ENCODE results near the gene NNT. TPM values are rescaled to one million over a fixed set of nuclear protein-coding genes. Genes with fewer than 3 reads are reported as not detected.
A peak's percentile ranks its signal among the peaks of the same experiment; 100 is the strongest.

The NNT gene
- total and polyA plus RNA-seq, 2 of the 13 experiments (the other 11 are each of a cell fraction or from before 2014, with no cell fraction given): 21.1 to 58.0 TPM

DNA sequence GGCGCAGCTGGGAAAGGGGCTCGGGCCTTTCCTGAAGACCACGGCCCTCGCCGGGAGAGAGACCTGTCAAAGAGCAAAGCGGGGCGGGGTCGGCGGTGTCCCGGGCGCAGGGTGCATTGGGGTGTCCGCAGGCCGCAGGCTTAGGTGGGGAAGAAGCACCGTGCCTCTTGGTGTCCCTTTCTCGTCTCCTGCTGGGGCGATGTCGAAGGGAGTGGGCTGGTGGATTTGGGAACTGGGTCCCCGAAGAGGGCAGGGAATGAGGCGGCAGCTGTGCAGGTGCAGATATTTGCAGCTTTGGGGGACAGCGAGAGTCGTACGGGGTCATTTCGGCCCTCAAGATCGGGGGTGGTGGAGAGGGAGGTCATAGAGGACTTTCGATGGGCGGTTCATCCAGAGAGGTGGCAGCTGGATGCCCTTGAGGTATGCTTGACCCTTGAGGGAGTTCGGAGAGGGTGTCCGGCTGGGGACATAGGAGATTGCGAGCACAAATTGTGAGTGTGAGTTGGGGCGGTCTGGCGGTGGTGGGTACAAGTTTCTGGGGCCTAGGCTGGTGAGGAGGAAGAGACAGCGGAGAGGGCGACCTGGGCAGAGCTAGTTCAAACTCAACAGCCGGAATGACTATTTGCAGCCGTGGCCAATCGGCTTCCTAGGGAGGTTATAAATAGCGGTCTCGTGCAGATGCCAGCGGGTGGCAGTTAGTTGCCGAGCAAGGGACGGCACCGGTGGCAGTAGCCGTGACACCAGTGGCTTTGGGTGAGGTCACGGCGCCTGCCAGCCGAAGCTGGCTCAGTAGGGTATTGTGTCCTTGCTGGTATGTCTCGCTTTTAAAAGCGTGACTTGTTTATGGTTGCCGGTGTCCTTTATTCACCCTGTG is 601 bp downstream of the NNT start:
- Histone ChIP-seq H3K27ac (ENCODE audit: extremely low read length, insufficient read depth, low read length) (peak overlapping the region; percentile 84), H3K9me3 (ENCODE audit: low read length) (no peaks in the 10 kb centered on the region), H4K20me1 (ENCODE audit: insufficient read depth, low read length) (no peaks in the 10 kb centered on the region), H3K9ac (ENCODE audit: insufficient read depth, low read depth, low read length) (peak overlapping the region; percentile 78), H3K4me3 (replicated peaks in 1 of 3; ENCODE audit: insufficient read depth in 1 of 3, low read depth in 2 of 3, low read length in 3 of 3) (peak overlapping the region; percentile 61 to 89 (median 80)), H3K79me2 (ENCODE audit: insufficient read depth, low read length) (peaks cover 30% of the 10 kb centered on the region), H3K4me1 (ENCODE audit: insufficient read depth, low read length) (peaks cover 54% of the 10 kb centered on the region), H3K27me3 (ENCODE audit: control insufficient read depth in 1 of 2, insufficient read depth in 2 of 2, low read length in 2 of 2) (no peaks in the 10 kb centered on the region; a peak in 1 of 5 replicates), H2AFZ (ENCODE audit: low read length) (peak overlapping the region; percentile 69), H3K36me3 (replicated peaks in 1 of 2; ENCODE audit: control insufficient read depth in 1 of 2, insufficient read depth in 2 of 2, low read length in 2 of 2) (no peaks in the 10 kb centered on the region), H3K4me2 (ENCODE audit: low read depth, low read length) (peak overlapping the region; percentile 97)
- 57% methylated on average over 27 of the region's 49 CpGs for WGBS (ENCODE audit: low lambda C conversion rate)
- intact Hi-C loops (cut with micrococcal nuclease; ENCODE audit: unreplicated experiment): no loop called here
- POLR2A ChIA-PET: interaction anchor here (1.0 to 1.7 kb wide), 6 partner anchors 14 to 482 kb away, joined by 3 to 8 read pairs (median 3); partner anchors contain the start of genes TMEM267 and ZNF131
- no peak for FAIRE-seq
- DNase-seq (ENCODE audit: low spot score): peak; percentile 31
- CTCF ChIA-PET (ENCODE audit: low intra/inter-chr PET ratio, low total read pairs): no interaction called here
- peak; percentile 35 for ATAC-seq
- in situ Hi-C loops (cut with HindIII; ENCODE audit: extremely low pct_ligation_motif_present, low pct_unique_long_range_greater_than_20kb): no loop called here
- BruUV-seq (replicated peaks): no TSS peak
- TF ChIP-seq CAMTA2 (CRISPR knock-in tag; IDR thresholded peaks at IDR 0.05; ENCODE audit: borderline replicate concordance): no peak
- no peak for TF ChIP-seq NR3C1 (CRISPR knock-in tag; IDR thresholded peaks at IDR 0.05)
- TF ChIP-seq HOXA7 (CRISPR knock-in tag; IDR thresholded peaks at IDR 0.05): no peak
- TF ChIP-seq AKAP8 (CRISPR knock-in tag; IDR thresholded peaks at IDR 0.05): no peak
- TF ChIP-seq, protein P1, sequence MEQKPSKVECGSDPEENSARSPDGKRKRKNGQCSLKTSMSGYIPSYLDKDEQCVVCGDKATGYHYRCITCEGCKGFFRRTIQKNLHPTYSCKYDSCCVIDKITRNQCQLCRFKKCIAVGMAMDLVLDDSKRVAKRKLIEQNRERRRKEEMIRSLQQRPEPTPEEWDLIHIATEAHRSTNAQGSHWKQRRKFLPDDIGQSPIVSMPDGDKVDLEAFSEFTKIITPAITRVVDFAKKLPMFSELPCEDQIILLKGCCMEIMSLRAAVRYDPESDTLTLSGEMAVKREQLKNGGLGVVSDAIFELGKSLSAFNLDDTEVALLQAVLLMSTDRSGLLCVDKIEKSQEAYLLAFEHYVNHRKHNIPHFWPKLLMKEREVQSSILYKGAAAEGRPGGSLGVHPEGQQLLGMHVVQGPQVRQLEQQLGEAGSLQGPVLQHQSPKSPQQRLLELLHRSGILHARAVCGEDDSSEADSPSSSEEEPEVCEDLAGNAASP (CRISPR knock-in tag; IDR thresholded peaks at IDR 0.05; ENCODE audit: borderline replicate concordance): no peak
- no peak for TF ChIP-seq GATA4 (IDR thresholded peaks at IDR 0.05; ENCODE audit: borderline replicate concordance, low read depth)
- TF ChIP-seq CBX2 (IDR thresholded peaks at IDR 0.05; ENCODE audit: low read depth, low read length): no peak
- no peak for TF ChIP-seq CBX2 (CRISPR knock-in tag; IDR thresholded peaks at IDR 0.05; ENCODE audit: low read depth)
- no peak for TF ChIP-seq JUND (CRISPR knock-in tag; IDR thresholded peaks at IDR 0.05)
- TF ChIP-seq MYC (CRISPR knock-in tag; IDR thresholded peaks at IDR 0.05; ENCODE audit: borderline replicate concordance): no peak
- TF ChIP-seq ATF4 (CRISPR knock-in tag; IDR thresholded peaks at IDR 0.05): no peak
- TF ChIP-seq SIN3A (IDR thresholded peaks at IDR 0.05; ENCODE audit: borderline replicate concordance, low read depth, low read length): no peak; the same call in 1 of the 2 replicates
- TF ChIP-seq ZNF549 (CRISPR knock-in tag; IDR thresholded peaks at IDR 0.05): no peak
- no peak; the same call in 1 of the 2 replicates for TF ChIP-seq PPARG (CRISPR knock-in tag; conservative IDR thresholded peaks at IDR 0.05)
- TF ChIP-seq ZSCAN22 (CRISPR knock-in tag; IDR thresholded peaks at IDR 0.05): no peak
- TF ChIP-seq NFKB2 (CRISPR knock-in tag; IDR thresholded peaks at IDR 0.05; ENCODE audit: borderline replicate concordance): no peak
- TF ChIP-seq YY1 (IDR thresholded peaks at IDR 0.05; ENCODE audit: insufficient read depth, insufficient replicate concordance, low read depth, low read length): no peak
- no peak for TF ChIP-seq HMG20B (CRISPR knock-in tag; conservative IDR thresholded peaks at IDR 0.05)
- TF ChIP-seq SNAPC2 (CRISPR knock-in tag; IDR thresholded peaks at IDR 0.05): no peak
- TF ChIP-seq ERF (CRISPR knock-in tag; IDR thresholded peaks at IDR 0.05): 0 out of 2 replicates have a peak, but pooled peaks have one; percentile 3
- TF ChIP-seq, protein P2, sequence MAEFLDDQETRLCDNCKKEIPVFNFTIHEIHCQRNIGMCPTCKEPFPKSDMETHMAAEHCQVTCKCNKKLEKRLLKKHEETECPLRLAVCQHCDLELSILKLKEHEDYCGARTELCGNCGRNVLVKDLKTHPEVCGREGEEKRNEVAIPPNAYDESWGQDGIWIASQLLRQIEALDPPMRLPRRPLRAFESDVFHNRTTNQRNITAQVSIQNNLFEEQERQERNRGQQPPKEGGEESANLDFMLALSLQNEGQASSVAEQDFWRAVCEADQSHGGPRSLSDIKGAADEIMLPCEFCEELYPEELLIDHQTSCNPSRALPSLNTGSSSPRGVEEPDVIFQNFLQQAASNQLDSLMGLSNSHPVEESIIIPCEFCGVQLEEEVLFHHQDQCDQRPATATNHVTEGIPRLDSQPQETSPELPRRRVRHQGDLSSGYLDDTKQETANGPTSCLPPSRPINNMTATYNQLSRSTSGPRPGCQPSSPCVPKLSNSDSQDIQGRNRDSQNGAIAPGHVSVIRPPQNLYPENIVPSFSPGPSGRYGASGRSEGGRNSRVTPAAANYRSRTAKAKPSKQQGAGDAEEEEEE (CRISPR knock-in tag; IDR thresholded peaks at IDR 0.05; ENCODE audit: borderline replicate concordance): no peak
- no peak for TF ChIP-seq KLF13 (CRISPR knock-in tag; IDR thresholded peaks at IDR 0.05)

Data from HepG2 (cell line).